IPS DF 19.7 (cell line): ENCODE data around the gene MYH6.

Experiments
- DNase-seq: peaks from one replicate; pipeline ENCODE4 v3.0.0-alpha.2; 2013; ENCODE audit warnings: low read depth, low spot score

The MYH6 gene

GRCh38 chr14:23358553-23359166 is 49.4 kb downstream of the MYH6 start:
- no peak for DNase-seq

GRCh38 chr14:23358042-23358441 is 50.0 kb downstream of the MYH6 start:
- no peak for DNase-seq

- no peak for DNase-seq
Observed at GRCh38 chr14:23357261-23357660, 50.8 kb downstream of the MYH6 start.

GRCh38 chr14:23356662-23357061 is 51.4 kb downstream of the MYH6 start:
- no peak for DNase-seq

GRCh38 chr14:23355871-23356435 is 52.1 kb downstream of the MYH6 start:
- DNase-seq: no peak

GRCh38 chr14:23354990-23355389 is 53.1 kb downstream of the MYH6 start:
- no peak for DNase-seq

- no peak for DNase-seq
Observed at GRCh38 chr14:23353433-23353780, 54.7 kb downstream of the MYH6 start.

- DNase-seq: peak; percentile 78
Observed at GRCh38 chr14:23352506-23353432, 55.3 kb downstream of the MYH6 start, which contains the start of gene SLC22A17. TSS of gene SLC22A17 (minus strand) at chr14:23352887.

GRCh38 chr14:23351681-23352505 is 56.2 kb downstream of the MYH6 start:
- no peak for DNase-seq

GRCh38 chr14:23349156-23349845 is 58.8 kb downstream of the MYH6 start:
- no peak for DNase-seq

GRCh38 chr14:23348297-23348655 is 59.8 kb downstream of the MYH6 start:
- DNase-seq: no peak

GRCh38 chr14:23347406-23348296 is 60.4 kb downstream of the MYH6 start:
- DNase-seq: no peak

- DNase-seq: no peak
Observed at GRCh38 chr14:23346693-23347405, 61.2 kb downstream of the MYH6 start.

- DNase-seq: no peak
Observed at GRCh38 chr14:23345987-23346692, 61.9 kb downstream of the MYH6 start.

GRCh38 chr14:23344481-23344880 is 63.6 kb downstream of the MYH6 start:
- DNase-seq: no peak

- DNase-seq: no peak
Observed at GRCh38 chr14:23339506-23340268, 68.4 kb downstream of the MYH6 start.

- no peak for DNase-seq
Observed at GRCh38 chr14:23335623-23336022, 72.5 kb downstream of the MYH6 start.
